NCI-H345 treated with DMSO at 0.1 percent for 48 hours (cell line): ENCODE data around the gene KCNC1.

ENCODE experiments used
- DNase-seq: peaks from one replicate; lab custom pipeline; 2025; ENCODE audit not compliant: unreplicated experiment; lab: John Stamatoyannopoulos, UW

Gene KCNC1

GRCh38 chr11:17772704-17773600, 38.4 kb downstream of the KCNC1 start:
- no peak for DNase-seq

DNA sequence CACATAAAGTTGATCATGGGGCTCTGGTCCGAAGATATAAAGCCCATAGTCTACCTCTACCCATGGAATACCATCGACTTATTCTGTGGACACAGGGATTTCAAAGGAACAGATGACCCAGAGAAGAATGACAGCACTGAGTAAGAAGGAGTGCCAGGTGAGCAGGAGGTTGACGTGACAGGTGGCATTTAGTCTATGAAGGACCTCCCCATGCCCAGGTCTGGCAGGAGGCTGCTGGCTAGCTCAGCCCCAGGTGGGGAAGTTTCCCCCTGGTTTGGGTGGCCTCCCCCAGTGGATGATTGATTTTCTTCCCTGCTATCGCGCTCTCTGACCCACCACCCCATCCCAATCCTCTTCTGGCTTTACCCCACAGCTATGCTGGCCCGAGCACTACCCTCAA, 39.1 kb downstream of the KCNC1 start:
- DNase-seq, result no peak

DNA sequence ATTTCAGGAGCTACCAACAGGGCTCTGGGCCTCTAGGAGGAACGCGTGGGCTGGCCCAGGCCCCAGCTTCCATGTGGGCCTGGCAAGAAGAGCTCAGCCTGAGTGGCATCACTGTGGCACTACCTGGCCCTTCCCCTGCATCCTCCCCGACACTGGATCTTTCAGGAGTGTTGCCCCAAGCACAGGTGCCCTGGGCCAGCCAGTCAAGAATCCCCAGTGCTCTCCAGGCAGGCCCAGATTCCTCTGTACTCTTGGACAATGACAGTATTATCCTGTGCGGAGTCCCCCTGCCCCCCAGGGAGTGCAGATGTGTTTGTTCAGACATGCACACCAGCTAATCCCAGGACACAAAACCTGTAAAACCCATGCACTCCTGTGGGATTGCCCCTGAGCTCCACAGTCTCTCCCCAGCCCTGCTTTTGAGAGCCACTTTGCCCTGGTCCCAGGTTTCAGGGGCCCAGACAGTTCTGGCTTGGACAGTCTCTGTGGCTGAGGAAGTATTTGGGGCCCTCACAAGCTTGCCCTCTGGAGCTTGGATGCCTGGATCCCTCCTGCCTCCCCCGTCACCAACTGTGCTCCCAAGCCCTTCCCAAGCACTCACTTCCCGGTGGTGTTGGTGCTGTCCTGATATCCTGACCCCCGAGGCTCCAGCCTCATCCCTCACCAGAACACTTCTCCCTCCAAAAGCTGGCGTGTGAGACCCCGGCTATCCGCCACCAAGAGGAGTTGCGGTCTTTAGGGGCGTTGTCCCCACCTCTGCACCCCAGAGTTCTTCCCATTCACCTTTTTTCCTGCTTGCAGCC, 39.9 kb downstream of the KCNC1 start:
- DNase-seq, result no peak

- no peak for DNase-seq
Measured at GRCh38 chr11:17775035-17775348, 40.4 kb downstream of the KCNC1 start.

DNA sequence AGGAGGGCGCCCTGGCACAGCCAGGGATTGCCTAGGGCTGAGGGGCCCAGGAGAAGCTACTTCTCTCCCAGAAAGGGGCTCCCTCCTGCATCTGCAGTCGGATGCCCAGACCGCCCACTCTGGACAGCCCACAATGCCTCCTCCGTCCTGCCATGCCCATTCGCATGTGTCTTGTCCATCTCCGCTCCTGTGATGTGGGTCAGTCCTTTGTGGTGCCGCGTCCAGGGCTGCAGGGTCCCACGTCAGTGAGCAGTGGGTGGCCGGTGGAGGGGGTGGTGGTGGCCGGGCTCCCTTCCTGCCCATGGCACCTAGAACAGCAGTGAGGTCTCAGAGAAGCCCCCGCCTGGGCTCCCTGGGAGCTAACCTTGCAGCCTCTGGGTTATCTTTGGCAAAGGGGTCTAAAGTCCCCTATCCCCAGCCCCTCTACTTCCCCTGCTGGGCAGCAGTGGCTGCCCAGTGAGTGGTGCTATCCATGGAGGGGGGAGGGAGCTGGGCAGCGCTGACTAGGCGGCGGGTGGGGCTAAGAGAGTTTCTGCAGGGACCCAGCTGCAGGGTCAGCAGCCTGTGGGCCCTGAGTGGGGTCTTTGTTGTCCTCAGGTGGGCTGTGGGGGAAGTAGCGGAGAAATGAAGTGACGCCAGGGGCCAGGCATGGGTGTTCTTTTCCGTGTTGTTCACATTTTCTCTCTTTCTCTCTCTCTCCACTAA, 41.1 kb downstream of the KCNC1 start:
- no peak for DNase-seq

GRCh38 chr11:17776212-17776875, 41.8 kb downstream of the KCNC1 start:
- DNase-seq, result no peak

DNA sequence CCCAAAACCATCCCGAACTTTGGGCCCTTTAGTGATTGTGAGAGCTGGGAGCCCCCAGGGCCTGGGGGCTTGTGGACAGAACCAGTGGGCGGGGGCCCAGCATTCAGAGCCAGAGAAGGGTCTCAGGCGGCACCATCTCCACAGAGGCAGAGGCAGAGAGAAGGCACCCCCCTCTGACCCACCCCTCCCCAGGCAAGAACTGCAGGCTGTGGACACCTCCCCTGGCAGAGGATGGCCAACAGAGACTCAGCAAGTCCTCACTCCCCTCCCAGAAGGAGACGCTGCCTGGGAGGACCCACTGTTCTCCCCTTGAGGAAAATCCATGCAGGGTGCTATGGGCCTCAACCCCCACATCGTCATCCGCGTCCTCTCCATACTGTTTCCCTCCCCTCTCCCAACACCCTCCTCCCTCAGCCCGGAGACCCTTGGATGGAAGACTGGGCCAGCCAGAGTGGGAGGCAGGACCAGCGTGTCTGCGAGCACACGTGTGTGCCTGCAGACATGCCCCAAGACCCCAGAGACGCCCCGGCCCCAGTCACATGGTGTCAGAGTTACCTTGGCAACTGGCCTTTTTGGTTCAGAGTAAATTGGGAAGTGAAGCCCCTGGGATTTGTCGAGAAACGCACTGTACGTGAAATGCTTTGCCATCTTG, 42.6 kb downstream of the KCNC1 start:
- no peak for DNase-seq

- no peak for DNase-seq
Measured at GRCh38 chr11:17777738-17778091, 43.1 kb downstream of the KCNC1 start.

- no peak for DNase-seq
Measured at GRCh38 chr11:17778352-17778751, 43.8 kb downstream of the KCNC1 start.

- no peak for DNase-seq
Measured at GRCh38 chr11:17778956-17779860, 44.6 kb downstream of the KCNC1 start.

- no peak for DNase-seq
Measured at GRCh38 chr11:17779861-17780594, 45.4 kb downstream of the KCNC1 start.

GRCh38 chr11:17780668-17781067, 46.1 kb downstream of the KCNC1 start:
- no peak for DNase-seq

GRCh38 chr11:17781221-17781620, 46.6 kb downstream of the KCNC1 start:
- DNase-seq, result no peak

DNA sequence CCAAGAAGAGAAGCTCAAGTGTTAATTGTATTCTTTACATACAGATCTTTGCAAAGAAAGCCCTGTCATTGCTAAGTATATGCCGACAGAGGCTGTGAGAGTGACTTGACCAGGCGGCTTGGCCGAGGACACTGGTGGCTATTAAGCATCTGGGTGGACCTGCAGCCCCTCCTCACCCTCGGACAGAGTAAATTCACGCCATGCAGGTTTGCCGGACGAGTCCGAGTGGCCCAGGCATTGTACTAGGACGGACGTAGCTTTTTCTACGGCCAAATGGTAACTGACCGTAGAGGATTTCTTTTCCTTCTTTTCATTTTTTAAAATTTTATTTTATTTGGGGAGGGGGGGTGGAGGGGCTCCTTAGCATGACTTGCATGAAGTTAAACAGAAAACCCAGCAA, 47.0 kb downstream of the KCNC1 start:
- DNase-seq, result no peak

DNA sequence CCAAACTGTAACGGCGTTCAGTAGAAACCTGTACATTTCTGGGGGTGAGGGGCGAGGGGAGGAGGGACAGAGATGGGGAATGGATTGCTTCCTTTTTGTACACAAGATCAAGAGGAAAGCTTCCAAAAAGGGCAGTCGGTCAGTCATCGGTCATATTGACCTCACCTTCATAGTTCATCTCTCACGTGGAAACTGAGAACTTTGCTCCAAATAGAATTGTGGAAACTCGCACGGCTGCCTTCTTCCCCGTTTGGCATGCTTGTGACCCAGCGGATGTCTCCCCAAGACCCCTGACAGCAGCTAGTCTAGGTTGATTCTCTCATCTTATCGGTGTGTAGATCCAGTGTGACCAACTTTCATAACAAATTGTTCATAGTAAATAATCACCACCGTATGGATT, 47.6 kb downstream of the KCNC1 start:
- no peak for DNase-seq

- no peak for DNase-seq
Measured at GRCh38 chr11:17782603-17783337, 48.2 kb downstream of the KCNC1 start.

- no peak for DNase-seq
Measured at GRCh38 chr11:17783878-17784277, 49.3 kb downstream of the KCNC1 start.

GRCh38 chr11:17786824-17787525, 52.4 kb downstream of the KCNC1 start:
- no peak for DNase-seq
